ENCODE results near the gene TUBB4B.
A peak's percentile ranks its signal among the peaks of the same experiment; 100 is the strongest.
"Not testable (repeated sequence)": the region's sequence is repeated elsewhere in the genome, so short reads cannot be mapped to it uniquely, and the experiment has no call there.

TUBB4B gene

GRCh38 chr9:137262173-137262908 lies 21.3 kb downstream of the TUBB4B start:
- not testable (repeated sequence) for H3K27me3 ChIP-seq (ENCODE audit: insufficient read depth, low read length)
- peak in 1 of 2 donors; percentile 46 for DNase-seq

GRCh38 chr9:137262909-137263285 lies 21.8 kb downstream of the TUBB4B start:
- H3K4me1 ChIP-seq (ENCODE audit: control insufficient read depth in 1 of 2, insufficient read depth in 2 of 2, low read length in 2 of 2) = no peaks in the 10 kb centered on the region
- no peak overlapping the region for H3K14ac ChIP-seq (ENCODE audit: low read length)
- no peaks in the 10 kb centered on the region for H3K27me3 ChIP-seq (ENCODE audit: insufficient read depth, low read length)
- H2BK5ac ChIP-seq (ENCODE audit: low read depth, low read length, poor library complexity) = no peak overlapping the region
- no peak overlapping the region for H3K4ac ChIP-seq (ENCODE audit: low read depth, low read length)
- H2BK12ac ChIP-seq (ENCODE audit: low read length) = no peak overlapping the region
- no peaks in the 10 kb centered on the region for H3K79me2 ChIP-seq (ENCODE audit: control insufficient read depth, insufficient read depth, low read length, poor library complexity)
- H3K27ac ChIP-seq (ENCODE audit: low read depth, low read length) = no peak overlapping the region
- H3K4me3 ChIP-seq (ENCODE audit: low read depth, low read length) = no peak overlapping the region
- no peak overlapping the region for H2BK120ac ChIP-seq (ENCODE audit: insufficient read depth, low read length, poor library complexity)
- no CpG with 5 or more reads among the region's 24 CpGs for WGBS (ENCODE audit: extremely low coverage, insufficient coverage, insufficient read length)
- no peak overlapping the region for H2AK5ac ChIP-seq (ENCODE audit: low read length)
- peaks cover 53 to 58% of the 10 kb centered on the region in 2 experiments for H3K36me3 ChIP-seq (ENCODE audit: control insufficient read depth in 1 of 2, insufficient read depth in 2 of 2, low read length in 2 of 2)
- no peak overlapping the region for H4K91ac ChIP-seq (ENCODE audit: low read depth, low read length)
- no peaks in the 10 kb centered on the region for H3K9me3 ChIP-seq (ENCODE audit: insufficient read depth, low read depth, low read length)
- H3K4me2 ChIP-seq (ENCODE audit: low read length) = no peak overlapping the region
- no peak overlapping the region for H4K12ac ChIP-seq (ENCODE audit: low read depth, low read length)
- H3K23ac ChIP-seq (ENCODE audit: low read length) = no peak overlapping the region
- no peak overlapping the region for H3K9ac ChIP-seq (ENCODE audit: low read length)
- no peak for DNase-seq
- no peak overlapping the region for H4K8ac ChIP-seq (ENCODE audit: low read depth, low read length)
- H2AFZ ChIP-seq (ENCODE audit: insufficient read depth, low read length, poor library complexity) = no peak overlapping the region
- H3K18ac ChIP-seq (ENCODE audit: low read length) = no peak overlapping the region
- H3K79me1 ChIP-seq (ENCODE audit: low read length) = no peaks in the 10 kb centered on the region

More at GRCh38 chr9:137262173-137262908, 21.3 kb downstream of the TUBB4B start:
- H2BK5ac ChIP-seq (ENCODE audit: low read depth, low read length, poor library complexity); H2AFZ ChIP-seq (ENCODE audit: insufficient read depth, low read length, poor library complexity); H4K91ac ChIP-seq (ENCODE audit: low read depth, low read length); H3K4me2 ChIP-seq (ENCODE audit: low read length); H2BK120ac ChIP-seq (ENCODE audit: insufficient read depth, low read length, poor library complexity); H3K79me1 ChIP-seq (ENCODE audit: low read length); H3K9me3 ChIP-seq (ENCODE audit: insufficient read depth, low read depth, low read length); H3K9ac ChIP-seq (ENCODE audit: low read length); H3K14ac ChIP-seq (ENCODE audit: low read length); H3K23ac ChIP-seq (ENCODE audit: low read length); H2BK12ac ChIP-seq (ENCODE audit: low read length); H3K27ac ChIP-seq (ENCODE audit: low read depth, low read length); H4K8ac ChIP-seq (ENCODE audit: low read depth, low read length); H3K4me3 ChIP-seq (ENCODE audit: low read depth, low read length); H2AK5ac ChIP-seq (ENCODE audit: low read length); H3K4ac ChIP-seq (ENCODE audit: low read depth, low read length); H3K79me2 ChIP-seq (ENCODE audit: control insufficient read depth, insufficient read depth, low read length, poor library complexity); H4K12ac ChIP-seq (ENCODE audit: low read depth, low read length); H3K4me1 ChIP-seq (ENCODE audit: control insufficient read depth in 1 of 2, insufficient read depth in 2 of 2, low read length in 2 of 2); H3K18ac ChIP-seq (ENCODE audit: low read length): not testable (repeated sequence)
- WGBS (ENCODE audit: extremely low coverage, insufficient coverage, insufficient read length) = no CpG with 5 or more reads among the region's 15 CpGs
- H3K36me3 ChIP-seq (ENCODE audit: control insufficient read depth in 1 of 2, insufficient read depth in 2 of 2, low read length in 2 of 2) = peaks cover 52 to 53% of the 10 kb centered on the region in 2 experiments

GRCh38 chr9:137263506-137263905 lies 22.4 kb downstream of the TUBB4B start:
- H3K79me2 ChIP-seq (ENCODE audit: control insufficient read depth, insufficient read depth, low read length, poor library complexity) = no peaks in the 10 kb centered on the region
- H2AFZ ChIP-seq (ENCODE audit: insufficient read depth, low read length, poor library complexity) = no peak overlapping the region
- H2BK12ac ChIP-seq (ENCODE audit: low read length) = no peak overlapping the region
- no peak overlapping the region for H3K27ac ChIP-seq (ENCODE audit: low read depth, low read length)
- no peak overlapping the region for H2BK5ac ChIP-seq (ENCODE audit: low read depth, low read length, poor library complexity)
- H3K4me1 ChIP-seq (ENCODE audit: control insufficient read depth in 1 of 2, insufficient read depth in 2 of 2, low read length in 2 of 2) = no peaks in the 10 kb centered on the region
- no peak overlapping the region for H2BK120ac ChIP-seq (ENCODE audit: insufficient read depth, low read length, poor library complexity)
- H3K18ac ChIP-seq (ENCODE audit: low read length) = no peak overlapping the region
- DNase-seq = no peak
- H3K4ac ChIP-seq (ENCODE audit: low read depth, low read length) = no peak overlapping the region
- H3K9ac ChIP-seq (ENCODE audit: low read length) = no peak overlapping the region
- no CpG with 5 or more reads among the region's 10 CpGs for whole genome bisulfite sequencing (ENCODE audit: extremely low coverage, insufficient coverage, insufficient read length)
- no peak overlapping the region for H3K14ac ChIP-seq (ENCODE audit: low read length)
- H3K9me3 ChIP-seq (ENCODE audit: insufficient read depth, low read depth, low read length) = no peaks in the 10 kb centered on the region
- H3K4me2 ChIP-seq (ENCODE audit: low read length) = no peak overlapping the region
- H3K4me3 ChIP-seq (ENCODE audit: low read depth, low read length) = no peak overlapping the region
- H3K79me1 ChIP-seq (ENCODE audit: low read length) = no peaks in the 10 kb centered on the region
- H2AK5ac ChIP-seq (ENCODE audit: low read length) = no peak overlapping the region
- no peak overlapping the region for H3K23ac ChIP-seq (ENCODE audit: low read length)
- peaks cover 53 to 56% of the 10 kb centered on the region in 2 experiments for H3K36me3 ChIP-seq (ENCODE audit: control insufficient read depth in 1 of 2, insufficient read depth in 2 of 2, low read length in 2 of 2)
- H4K91ac ChIP-seq (ENCODE audit: low read depth, low read length) = no peak overlapping the region
- no peaks in the 10 kb centered on the region for H3K27me3 ChIP-seq (ENCODE audit: insufficient read depth, low read length)
- no peak overlapping the region for H4K8ac ChIP-seq (ENCODE audit: low read depth, low read length)
- peak overlapping the region; percentile 16 for H4K12ac ChIP-seq (ENCODE audit: low read depth, low read length)

- Histone ChIP-seq H3K4me1 (ENCODE audit: control insufficient read depth in 1 of 2, insufficient read depth in 2 of 2, low read length in 2 of 2) (no peaks in the 10 kb centered on the region), H2BK120ac (ENCODE audit: insufficient read depth, low read length, poor library complexity) (no peak overlapping the region), H3K18ac (ENCODE audit: low read length) (no peak overlapping the region), H3K4me3 (ENCODE audit: low read depth, low read length) (no peak overlapping the region), H3K27ac (ENCODE audit: low read depth, low read length) (no peak overlapping the region), H3K27me3 (ENCODE audit: insufficient read depth, low read length) (no peaks in the 10 kb centered on the region), H3K14ac (ENCODE audit: low read length) (no peak overlapping the region), H3K23ac (ENCODE audit: low read length) (no peak overlapping the region), H2BK12ac (ENCODE audit: low read length) (no peak overlapping the region), H3K79me1 (ENCODE audit: low read length) (no peaks in the 10 kb centered on the region), H3K9ac (ENCODE audit: low read length) (peak overlapping the region; percentile 50), H3K4ac (ENCODE audit: low read depth, low read length) (no peak overlapping the region), H3K9me3 (ENCODE audit: insufficient read depth, low read depth, low read length) (no peaks in the 10 kb centered on the region), H3K36me3 (ENCODE audit: control insufficient read depth in 1 of 2, insufficient read depth in 2 of 2, low read length in 2 of 2) (peaks cover 53 to 57% of the 10 kb centered on the region in 2 experiments), H2AFZ (ENCODE audit: insufficient read depth, low read length, poor library complexity) (no peak overlapping the region), H2AK5ac (ENCODE audit: low read length) (no peak overlapping the region), H4K91ac (ENCODE audit: low read depth, low read length) (no peak overlapping the region), H4K12ac (ENCODE audit: low read depth, low read length) (no peak overlapping the region), H2BK5ac (ENCODE audit: low read depth, low read length, poor library complexity) (no peak overlapping the region), H3K79me2 (ENCODE audit: control insufficient read depth, insufficient read depth, low read length, poor library complexity) (no peaks in the 10 kb centered on the region), H3K4me2 (ENCODE audit: low read length) (no peak overlapping the region), H4K8ac (ENCODE audit: low read depth, low read length) (no peak overlapping the region)
- DNase-seq = no peak
- no CpG with 5 or more reads among the region's 22 CpGs for WGBS (ENCODE audit: extremely low coverage, insufficient coverage, insufficient read length)
These were observed 23.0 kb downstream of the TUBB4B start for GRCh38 chr9:137264067-137264466.
